GM18909 (cell line): Measurements from ENCODE around the gene ZCCHC2.

Experiments used
- ATAC-seq: cut with Tn5 transposase; IDR thresholded peaks from one replicate; pipeline ENCODE4 v1.9.1; 2021; ENCODE audit warnings: mild to moderate bottlenecking; ENCODE audit not compliant: unreplicated experiment, poor library complexity

The ZCCHC2 gene

GRCh38 chr18:62603979-62604378 lies 81.2 kb downstream of the ZCCHC2 start:
- ATAC-seq, result no peak

DNA sequence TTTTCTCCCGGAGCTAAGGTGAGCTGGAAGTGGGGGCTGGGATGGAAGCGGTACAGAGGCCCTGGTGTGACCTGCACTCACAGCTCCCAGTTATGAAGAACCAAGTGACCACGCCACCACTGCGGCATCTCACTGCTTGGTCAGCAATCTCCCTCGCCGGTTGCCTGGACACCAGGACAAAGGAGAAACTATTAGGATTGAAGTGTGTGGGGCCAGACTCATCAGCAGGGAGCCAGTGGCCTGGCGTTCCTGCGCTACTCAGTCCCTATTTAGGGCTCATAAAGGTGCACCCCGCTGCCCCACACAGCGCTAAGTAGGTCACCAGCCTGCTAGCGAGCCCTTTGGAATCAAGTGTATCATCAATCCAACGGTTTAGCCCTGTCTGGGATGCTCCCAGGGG lies 82.9 kb downstream of the ZCCHC2 start:
- ATAC-seq, result no peak

GRCh38 chr18:62606106-62606505 lies 83.3 kb downstream of the ZCCHC2 start:
- ATAC-seq, result no peak

GRCh38 chr18:62607302-62607701 lies 84.5 kb downstream of the ZCCHC2 start:
- ATAC-seq, result no peak

DNA sequence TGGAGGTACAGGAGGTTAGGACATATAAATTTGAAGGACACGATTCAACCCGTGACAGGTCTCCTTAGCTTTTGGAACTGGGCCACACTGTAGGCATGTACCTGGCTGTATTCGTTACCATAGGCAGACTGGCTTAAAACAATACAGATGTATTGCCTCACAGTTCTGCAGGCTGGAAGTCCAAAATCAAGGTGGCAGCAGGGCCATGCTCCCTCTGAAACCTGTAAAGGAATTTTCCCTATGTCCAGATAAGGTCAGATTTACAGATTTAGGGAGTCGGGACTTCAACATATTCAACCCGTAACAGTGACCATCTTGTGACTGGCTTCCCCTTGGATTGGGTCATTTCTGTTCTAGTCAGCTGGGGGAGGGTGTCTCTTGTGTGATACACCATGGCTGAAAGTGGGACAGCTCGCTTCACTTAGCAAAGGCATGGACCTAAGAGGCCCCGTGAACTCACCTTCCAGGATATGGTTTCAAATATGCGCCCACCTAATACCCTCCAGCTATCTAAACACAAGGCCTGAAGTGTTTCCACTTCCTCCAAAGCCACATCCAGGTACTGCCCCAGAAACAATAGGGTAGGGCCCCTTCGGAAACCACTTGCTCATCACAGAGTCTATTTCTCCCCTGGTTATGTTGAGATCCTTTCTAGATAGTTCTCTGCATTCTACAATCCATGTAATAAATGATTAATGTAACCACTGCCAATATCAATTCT lies 85.0 kb downstream of the ZCCHC2 start:
- no peak for ATAC-seq

- ATAC-seq, result no peak
Observed at GRCh38 chr18:62609764-62610163, 86.9 kb downstream of the ZCCHC2 start.

DNA sequence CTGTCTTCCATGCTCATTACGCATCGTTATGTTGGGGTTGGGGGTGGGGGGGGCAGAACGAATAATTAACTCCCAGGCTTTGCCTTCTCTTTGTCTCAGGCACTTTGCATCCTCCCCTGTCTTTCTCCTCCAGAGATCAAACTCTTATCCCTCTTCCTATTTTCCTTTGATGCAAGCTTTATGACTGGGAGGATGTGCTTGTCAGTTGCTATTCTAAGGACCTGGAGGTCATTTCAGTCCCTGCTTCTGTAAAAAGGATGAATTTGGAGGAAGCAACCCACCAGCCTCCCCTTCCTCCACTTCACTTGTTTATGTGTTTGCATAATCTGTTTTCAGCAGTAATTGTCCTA lies 87.5 kb downstream of the ZCCHC2 start:
- ATAC-seq, result no peak

GRCh38 chr18:62610701-62611411 lies 88.0 kb downstream of the ZCCHC2 start:
- no peak for ATAC-seq

DNA sequence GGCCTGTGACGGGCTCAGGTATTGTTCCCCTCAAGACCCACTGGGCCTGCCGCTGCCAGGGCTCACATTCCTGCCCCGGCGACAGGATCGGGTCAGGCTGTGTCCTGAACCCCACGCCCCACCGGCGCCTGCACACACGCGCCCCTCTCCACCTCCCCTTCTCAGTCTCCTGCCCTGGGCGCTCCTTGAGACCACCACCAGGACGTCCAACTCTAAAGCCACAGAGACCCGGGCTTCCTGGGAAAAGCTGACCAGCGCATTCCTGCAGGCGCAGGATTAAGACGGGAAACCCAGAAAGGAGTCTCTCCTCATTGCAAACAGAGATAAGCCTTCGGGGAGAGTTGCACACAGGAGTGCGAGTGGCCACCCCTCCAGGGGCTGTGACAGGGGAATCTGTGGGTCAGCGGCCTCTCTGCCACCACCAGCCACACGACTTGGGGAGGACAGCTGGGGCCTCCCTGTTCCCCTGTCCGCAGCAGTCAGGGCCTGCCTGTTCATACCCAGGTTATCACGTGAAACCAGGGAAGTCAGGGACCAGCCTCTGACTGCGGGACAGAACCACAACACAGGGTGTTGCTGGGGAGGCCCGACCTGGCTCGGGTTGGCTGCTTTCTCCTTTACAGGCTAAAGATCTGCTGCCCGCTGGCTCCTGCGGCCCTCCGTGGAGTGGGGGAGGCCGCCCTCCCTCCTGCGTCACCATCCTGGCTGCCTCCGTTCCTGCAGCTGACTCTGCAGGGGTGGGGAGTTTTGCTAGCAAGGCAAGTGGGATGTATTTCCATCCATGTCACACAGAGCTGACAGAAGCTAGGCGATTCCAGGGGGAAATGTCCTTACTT lies 88.8 kb downstream of the ZCCHC2 start:
- ATAC-seq, result no peak

DNA sequence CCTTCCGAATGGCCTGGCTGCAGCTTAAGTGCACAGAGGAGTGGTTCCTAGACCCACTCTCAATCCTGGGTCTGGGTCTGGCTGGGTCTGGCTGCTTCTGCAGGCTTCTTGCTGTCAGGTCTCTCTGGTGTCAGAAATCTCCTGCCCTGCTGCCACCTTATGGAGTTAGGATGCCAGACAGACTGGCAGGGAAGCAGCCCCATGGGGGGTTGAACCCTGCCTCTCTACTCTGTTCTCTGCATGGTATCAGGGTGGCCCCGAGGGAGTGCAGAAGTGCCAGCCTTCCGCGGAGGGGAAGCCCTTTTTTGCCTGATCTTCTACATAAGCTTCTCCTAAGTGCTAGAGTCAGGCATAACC lies 89.4 kb downstream of the ZCCHC2 start:
- ATAC-seq, result no peak

- no peak for ATAC-seq
Observed at GRCh38 chr18:62612776-62613175, 90.0 kb downstream of the ZCCHC2 start.

- ATAC-seq, result no peak
Observed at GRCh38 chr18:62614494-62614893, 91.7 kb downstream of the ZCCHC2 start.

- no peak for ATAC-seq
Observed at GRCh38 chr18:62616331-62616805, 93.5 kb downstream of the ZCCHC2 start.

DNA sequence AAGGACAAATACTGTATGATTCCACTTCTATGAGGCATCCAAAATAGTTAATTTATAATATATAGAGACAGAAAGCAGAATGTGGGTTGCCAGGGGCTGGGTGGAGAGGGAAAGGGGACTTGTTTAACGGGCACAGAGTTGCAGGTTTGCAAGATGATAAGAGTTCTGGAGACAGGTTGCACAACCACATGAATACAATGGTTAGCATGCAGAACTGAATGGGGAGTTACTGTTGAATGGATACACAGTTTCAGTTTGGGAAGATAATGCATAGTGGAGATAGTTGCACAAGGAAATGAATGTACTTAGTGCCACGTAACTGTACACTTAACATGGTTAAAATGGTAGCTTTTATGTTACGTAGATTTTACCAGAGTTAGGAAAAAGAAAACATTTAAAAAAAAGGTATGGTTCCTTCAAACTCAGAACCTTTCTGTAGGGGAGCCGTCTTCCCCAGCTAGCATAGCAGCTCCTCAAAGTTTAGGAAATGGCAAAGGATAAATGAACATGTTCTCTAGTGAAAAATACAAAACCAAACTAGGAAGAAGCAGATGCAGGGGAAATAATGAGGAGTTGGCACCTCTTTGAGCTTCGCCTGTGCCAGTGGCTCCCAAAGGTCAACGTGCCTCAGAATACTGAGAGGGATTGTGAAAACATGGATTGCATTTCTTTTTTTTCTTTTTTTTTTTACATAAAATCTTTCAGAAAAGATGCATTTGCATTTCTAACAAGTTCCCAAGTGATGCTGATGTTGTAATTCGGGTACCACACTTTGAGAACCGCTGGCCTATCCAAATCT lies 95.2 kb downstream of the ZCCHC2 start:
- no peak for ATAC-seq

- ATAC-seq, result no peak
Observed at GRCh38 chr18:62618735-62619134, 95.9 kb downstream of the ZCCHC2 start.

GRCh38 chr18:62621546-62621945 lies 98.7 kb downstream of the ZCCHC2 start:
- ATAC-seq, result no peak

DNA sequence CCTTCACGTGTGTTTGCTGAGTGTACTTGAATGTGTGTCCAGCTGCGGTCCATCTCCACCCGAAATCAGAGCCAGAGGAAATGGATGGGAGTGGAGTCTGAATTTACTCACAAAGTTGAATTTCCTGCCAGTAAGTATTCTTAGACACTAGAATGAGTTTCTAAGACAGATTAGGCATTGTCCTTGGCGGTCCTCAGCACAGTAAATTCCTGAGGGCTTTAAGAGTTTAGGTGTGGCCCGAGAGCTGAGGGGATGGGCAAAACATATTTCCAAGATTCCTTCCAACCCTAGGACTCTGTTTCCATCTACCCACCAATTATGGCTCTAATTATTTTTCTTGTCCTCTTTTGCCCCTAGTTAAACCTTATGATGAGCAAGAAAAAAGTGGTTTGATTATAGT lies 102.2 kb downstream of the ZCCHC2 start:
- no peak for ATAC-seq
